Embryonic facial prominence (tissue), 1 donor: ENCODE measurements around the gene RAET1E.
"Not testable (repeated sequence)": the region's sequence is repeated elsewhere in the genome, so short reads cannot be mapped to it uniquely, and the experiment has no call there.

Experiments
- DNase-seq: peaks from one replicate; pipeline ENCODE4 v3.0.0-alpha.2; 2016; ENCODE audit errors: extremely low spot score

The RAET1E gene

DNA sequence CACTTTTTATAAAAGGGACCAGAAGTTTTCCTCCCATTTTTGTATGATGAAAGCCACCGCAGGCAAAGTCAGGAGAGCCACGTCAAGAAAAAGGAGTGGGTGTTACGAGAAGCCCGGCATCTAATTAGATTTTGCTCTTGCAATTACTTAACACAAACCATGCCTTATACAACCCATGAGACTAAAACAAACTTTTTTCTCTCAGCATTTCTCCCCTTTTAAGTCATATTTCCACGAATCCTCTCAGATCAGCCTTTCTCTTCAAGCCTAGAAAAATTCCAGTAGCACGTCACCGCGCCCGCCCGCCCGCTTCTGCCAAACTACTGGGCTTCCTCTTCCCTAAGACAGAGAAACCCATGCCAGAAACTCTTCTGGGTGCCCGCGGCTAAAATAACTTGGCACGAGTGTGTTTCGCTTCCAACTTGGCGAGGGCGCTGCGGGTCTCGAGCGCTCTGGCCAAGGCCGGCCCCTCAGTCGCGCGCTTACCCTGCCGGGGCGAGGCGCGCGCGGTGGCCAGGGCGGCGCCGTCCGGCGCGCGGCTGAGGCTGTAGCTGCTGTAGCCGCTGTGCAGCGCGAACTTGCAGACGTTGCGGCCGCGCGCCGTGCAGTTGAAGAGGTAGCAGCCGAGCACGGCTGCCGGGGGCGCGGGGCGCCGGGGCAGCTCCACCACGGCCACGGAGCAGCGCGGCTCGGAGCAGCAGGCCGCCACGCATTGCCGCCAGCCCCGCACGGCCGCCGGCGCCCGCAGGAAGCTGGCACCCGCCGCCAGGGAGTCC is 34.8 kb downstream of the RAET1E start:
- peak; percentile 46 for DNase-seq

DNA sequence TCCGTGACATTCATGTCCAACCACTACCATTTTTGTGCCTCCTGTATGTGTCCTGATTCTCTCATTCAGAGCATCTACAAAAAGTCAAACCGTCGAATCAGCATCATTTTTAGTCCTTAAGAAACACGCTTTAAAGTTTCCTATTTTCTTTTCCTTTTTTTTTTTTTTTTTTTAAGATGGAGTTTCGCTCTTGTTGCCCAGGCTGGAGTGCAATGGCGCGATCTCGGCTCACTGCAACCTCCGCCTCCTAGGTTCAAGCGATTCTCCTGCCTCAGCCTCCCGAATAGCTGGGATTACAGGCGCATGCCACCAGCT is 35.5 kb downstream of the RAET1E start:
- DNase-seq = not testable (repeated sequence)

DNA sequence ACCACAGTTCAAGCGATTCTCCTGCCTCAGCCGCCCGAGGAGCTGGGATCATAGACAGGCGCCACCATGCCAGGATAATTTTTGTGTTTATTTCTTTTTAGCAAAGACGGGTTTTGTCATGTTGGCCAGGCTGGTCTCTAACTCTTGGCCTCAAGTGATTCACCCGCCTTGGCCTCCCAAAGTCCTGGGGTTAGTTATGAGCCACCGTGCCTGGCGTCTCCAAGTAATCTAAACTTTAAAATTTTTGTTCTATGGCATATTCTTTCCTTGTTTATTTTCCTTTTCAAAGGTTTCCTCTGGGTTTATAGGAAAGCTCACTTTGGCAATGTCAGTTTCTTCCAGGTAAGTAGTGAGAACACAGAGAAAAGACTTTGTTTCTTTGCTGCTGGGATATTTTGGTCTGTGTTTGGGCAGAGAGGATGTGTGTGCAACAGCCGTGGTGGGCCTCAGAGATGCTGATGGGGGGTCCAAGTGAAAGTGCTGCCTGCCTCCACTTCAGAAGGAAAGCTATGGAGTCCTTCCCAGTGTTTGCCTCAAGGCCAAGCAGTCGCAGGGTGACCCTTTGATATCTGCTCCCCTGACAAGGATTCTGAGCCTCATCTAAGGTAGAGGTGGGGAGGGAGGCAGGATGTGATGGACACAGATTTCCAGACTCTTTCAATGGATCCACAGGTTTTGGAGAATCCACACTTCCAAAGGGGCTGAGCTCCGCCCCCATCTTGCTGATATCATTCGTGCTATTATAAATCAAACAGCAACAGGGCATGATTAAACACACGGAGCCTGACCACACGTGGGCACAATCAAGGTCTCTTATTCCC is 36.1 kb downstream of the RAET1E start:
- DNase-seq = no peak

DNA sequence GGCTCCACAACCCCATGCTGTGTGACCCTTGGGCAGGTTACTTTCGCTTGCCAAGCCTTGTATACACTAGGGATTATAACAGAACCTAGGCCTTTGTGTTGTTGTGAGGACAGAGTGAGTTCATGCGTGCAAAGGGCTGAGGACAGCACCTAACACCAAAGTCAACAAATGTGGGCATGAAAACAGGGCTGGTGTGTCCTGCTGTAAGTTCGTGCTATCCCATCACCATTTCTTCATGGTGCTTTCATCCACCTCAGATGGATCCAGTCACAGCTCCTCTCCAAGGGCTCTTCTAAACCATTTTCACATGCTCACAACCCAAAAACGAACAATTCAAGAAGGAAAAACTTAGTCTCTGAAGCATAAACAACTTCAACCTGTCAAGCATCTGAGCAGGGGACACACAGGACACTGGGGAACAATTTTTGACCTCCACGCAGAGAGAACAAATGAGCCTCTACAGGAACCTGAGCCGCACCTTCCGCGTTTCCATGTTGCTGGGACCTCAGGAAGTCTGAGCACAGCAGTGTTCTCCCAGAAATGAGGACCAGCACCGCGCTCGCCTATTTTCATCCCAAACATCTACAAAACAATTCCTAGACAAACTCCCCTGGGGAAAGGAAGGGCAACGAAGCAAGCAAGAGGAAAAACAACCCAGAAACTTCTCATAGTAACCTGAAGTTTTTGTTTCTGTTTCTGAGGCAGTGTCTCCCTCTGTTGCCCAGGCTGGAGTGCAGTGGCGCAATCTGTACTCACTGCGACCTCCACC is 36.9 kb downstream of the RAET1E start:
- DNase-seq = no peak

DNA sequence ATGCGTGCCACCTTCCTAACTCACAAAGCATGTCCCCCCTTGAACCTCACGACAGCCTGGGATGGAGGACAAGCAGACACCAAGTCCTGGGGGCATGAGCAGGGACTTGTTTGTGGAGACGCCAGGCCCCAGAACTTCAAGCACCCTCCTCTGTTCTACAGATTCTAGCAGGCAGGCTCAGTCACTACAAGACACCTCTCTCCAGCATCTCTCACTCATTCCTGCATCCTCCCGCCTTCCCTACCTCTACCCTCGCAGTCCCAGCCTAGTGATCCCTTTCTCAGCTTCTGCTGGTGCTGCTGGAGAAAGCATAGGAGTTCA is 37.4 kb downstream of the RAET1E start:
- no peak for DNase-seq

DNA sequence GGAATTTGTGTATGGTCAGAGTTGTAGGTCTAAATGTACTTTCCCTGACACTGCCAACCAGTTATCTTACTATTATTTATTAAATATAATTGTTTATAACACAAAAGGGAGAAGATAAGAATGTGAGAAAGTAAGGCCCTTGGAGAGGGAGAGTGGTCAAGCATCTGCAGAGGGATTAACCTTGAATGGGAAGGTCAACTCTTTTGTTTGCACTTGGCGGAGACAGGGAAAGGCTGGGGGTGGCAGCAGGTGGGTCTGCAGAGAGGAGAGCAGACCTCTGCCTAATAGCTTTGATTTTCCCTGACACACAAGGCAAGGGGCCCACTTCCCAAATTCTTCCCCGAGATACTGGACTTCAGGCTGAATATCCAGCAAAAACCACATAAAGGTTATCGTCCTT is 38.0 kb downstream of the RAET1E start:
- no peak for DNase-seq

DNA sequence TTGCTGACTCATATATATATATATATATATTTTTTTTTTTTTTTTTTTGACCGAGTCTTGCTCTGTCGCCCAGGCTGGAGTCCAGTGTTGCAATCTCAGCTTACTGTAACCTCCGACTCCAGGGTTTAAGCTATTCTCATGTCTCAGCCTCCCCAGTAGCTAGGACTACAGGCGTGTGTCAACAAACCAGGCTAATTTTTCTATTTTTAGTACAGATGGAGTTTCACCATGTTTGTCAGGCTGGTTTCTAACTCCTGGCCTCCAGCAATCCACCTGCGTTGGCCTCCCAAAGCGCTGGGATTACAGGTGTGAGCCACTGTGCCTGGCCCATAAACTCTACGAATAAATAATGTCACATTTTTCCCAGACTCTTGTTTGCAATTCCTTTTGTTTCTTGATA is 38.5 kb downstream of the RAET1E start:
- no peak for DNase-seq

DNA sequence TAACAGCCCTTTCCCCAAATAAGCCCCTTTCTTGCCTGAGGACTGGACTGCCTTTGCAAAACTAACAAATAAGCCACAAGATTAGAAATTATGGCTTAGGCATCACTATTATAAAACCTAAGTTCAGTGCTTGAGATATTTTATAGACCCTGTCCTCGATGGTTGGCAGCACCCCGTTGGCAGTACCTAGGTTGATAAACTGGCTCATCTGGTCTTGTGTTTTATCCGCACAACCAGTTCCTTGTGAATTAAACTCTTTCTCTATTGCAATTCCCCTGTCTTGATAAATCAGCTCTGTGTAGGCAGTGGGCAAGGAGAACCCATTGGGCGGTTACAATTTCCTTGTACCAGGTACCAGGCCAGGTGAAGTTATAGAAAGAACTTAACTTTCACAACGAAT is 40.4 kb downstream of the RAET1E start:
- no peak for DNase-seq

DNA sequence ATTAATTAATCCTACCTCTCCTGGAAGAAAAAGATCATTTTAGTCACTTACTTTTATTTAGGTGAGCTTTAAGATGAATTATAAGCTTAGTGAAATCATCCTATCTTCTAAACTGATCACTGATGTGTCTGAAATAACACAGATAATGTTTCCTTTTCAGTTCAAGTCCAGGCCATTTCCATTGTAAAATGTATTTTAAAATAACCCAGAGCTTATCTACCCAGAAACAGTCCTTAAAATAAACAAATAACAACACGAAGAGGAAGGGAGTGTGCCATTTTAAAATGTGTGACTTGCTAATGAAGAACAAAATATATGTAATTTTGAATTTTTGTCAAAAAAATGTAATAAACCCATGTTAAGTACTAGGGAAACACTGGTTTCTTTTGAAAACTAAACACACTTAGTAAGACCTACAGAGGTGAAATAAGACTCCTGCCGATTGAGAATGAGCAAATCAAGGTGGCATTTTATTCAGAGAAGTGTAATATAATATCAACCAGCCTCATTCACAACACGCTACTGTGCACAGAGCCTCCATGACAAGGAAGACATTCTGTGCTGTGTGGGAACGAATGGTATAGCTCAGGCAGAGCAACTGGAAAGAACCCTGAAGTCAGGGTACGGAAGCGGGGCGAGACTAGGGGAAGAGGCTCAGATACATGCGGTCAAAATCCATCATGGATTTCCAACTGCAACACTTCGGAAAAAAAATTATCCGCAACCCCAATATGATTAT is 41.5 kb downstream of the RAET1E start:
- DNase-seq = no peak

DNA sequence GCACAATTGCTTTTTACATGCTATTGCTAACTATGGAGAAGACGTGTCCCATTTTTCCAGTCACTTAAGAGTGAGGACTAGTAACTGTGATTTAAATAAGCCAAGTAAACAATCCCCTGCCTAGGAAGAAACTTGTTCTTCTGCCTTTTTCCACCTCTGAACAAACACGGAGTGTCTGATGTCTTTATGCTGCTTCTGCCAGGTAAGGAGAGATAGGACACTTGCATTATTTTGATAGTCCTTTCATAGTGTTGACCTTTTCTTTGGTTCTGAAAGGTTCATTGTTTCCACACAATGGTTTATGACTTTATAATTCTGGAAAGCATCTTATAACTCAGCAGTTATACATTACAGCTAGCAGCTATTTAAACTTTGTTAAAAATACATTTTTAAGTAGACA is 42.2 kb downstream of the RAET1E start:
- no peak for DNase-seq

DNA sequence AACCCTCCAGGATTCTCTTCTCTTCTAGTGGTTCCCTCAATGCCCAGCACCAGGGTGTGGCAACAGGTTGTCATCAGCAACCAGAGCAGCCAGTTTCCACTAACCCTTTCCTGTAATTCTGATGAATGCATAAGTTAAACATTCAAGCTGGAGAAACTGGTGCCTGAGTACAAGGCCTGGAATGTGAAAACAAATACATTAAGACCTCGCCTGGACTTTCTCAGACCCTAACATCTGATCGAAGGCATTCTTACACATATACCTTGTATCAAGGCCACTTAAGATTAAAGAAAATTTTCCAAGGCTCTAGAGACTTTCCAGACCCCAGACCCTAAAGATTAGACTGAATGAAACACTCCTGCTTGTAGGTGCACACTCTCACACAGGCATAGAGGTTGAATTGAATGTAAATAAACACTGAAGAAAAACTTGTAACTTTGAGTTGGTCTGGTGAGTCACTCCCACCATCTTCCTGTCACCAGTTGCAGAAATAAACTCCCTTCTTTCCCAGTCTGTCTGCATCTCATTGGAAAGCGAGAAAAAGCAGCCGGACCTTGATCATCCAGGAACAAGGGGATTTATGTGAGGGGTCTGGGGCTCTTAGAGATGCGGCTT is 42.8 kb downstream of the RAET1E start:
- no peak for DNase-seq

DNA sequence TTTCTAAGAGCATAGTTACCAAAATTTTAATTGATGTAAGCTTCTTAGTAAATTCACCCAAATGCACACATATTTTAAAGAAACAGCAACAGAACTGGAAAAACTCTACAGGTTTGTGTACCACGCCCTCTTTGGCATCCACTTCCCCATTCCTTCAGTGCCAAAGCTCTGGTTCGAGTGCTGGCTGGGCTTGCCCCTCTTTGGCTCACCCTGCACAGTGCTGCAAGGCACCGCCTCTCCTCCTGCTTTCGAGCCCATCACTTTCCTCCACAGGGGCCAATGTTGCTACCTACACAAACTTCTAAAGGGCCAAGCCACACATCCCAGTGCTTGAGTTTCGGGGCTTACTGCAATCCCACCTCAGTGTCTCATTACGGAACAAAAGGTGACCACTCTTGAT is 43.4 kb downstream of the RAET1E start:
- no peak for DNase-seq

DNA sequence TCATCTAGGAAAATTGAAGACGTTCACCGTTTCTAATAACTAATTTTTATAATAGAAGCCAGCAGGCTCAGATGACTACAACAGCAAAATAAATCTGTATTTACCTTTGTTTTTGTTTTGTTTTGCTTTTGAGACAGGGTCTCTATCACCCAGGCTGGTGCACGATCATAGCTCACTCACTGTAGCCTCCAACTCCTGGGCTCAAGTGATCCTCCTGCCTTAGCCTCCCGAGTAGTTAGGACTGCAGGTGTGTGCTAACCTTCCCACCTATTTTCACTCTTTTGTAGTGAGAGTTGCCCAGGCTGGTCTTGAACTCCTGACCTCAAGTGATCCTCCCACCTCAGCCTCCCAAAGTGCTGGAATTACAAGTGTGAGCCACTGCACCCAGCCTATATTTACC is 43.9 kb downstream of the RAET1E start:
- DNase-seq = not testable (repeated sequence)

DNA sequence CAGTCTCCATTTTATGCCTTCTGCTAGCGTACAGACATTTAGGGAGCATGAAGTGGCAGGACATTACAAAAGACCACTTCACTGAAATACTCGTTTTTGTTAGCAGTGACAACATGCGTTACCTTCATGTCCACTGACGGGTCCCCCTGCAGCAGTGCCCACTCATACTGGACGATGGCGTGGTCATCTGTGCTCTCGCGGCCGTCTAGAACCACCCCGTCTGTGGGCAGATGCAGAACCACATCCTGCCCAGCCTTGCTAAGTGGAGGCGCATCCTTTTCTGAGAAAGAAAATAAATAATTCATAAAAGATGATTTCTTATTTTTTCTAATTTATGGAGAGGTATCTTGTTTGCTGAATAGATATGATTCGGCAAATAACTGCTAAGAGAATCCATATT is 45.0 kb downstream of the RAET1E start:
- no peak for DNase-seq

DNA sequence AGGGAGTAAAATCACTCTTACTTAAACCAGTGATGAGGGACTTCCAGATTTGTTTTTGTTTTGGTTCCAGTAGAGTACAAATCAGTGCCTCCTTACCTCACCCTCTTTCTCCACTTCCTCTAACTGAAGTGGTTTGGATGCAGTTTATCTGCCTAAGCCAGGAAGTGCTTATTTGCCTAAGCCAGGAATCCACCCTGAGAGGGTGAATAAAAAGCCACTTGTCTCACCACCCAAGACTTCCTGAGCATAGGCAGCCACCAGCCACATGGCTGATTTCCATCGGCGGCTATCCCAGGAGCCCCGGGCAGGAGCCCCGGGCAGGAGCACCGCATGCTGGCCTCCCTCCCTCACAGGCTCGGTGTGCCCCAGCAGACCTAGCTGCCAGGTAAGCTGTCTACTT is 45.7 kb downstream of the RAET1E start:
- DNase-seq = no peak

DNA sequence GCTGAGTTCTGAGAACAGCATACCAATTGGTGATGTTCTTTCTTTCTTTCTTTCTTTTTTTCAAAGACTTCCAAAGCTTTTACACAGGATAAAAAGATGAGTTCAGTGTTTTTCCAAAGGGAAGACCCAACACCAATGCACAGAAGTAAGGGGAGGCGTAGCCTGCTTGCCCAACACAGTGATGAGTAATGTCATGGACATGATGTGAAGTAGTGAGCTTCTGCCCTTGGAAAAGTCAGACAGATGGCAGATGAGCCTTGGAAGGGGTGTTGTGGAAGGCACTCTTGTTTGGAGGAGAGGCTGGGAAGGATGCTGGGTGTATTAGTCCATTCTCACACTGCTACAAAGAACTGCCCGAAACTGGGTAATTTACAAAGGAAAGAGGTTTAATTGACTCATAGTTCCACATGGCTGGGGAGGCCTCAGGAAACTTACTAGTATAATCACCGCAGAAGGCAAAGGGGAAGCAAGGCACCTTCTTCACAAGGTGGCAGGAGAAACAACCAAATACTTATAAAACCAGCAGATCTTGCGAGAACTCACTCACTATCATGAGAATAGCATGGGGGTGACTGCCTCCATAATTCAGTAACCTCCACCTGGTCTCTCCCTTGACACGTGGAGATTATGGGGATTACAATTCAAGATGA is 46.3 kb downstream of the RAET1E start:
- DNase-seq = no peak

DNA sequence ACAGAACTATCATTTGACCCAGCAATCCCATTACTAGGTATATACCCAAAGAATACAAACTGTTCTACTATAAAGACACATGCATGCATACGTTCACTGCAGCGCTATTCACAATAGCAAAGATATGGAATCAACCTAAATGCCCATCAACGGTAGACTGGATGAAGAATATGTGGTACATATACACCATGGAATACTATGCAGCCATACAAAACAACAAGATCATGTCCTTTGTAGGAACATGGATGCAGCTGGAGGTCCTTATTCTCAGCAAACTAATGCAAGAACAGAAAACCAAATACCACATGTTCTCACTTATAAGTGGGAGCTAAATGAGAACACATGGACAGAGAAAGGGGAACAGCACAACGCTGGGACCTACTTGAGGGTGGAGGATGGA is 49.6 kb downstream of the RAET1E start:
- not testable (repeated sequence) for DNase-seq
